Ovary (tissue), 3 donors: ENCODE results near the gene TRPC1.

Source experiments
- CTCF ChIP-seq, 3 donors: fragments of 450-650 bp in 2 of 3; fragments of 200-600 bp in 1 of 3; IDR thresholded peaks; one replicate each; pipeline versions ENCODE4 v1.5.1 to v1.8.0; 2016 to 2022; ENCODE audit warnings: antibody characterized with exemption in 3 of 3, mild to moderate bottlenecking in 1 of 3
- EP300 ChIP-seq: sonication (generic); formaldehyde crosslinking; IDR thresholded peaks from one replicate; pipeline ENCODE4 v1.6.1; 2017; ENCODE audit warnings: antibody characterized with exemption
- POLR2A ChIP-seq: fragments of 450-650 bp; IDR thresholded peaks from one replicate; pipeline ENCODE4 v1.6.1; 2017; ENCODE audit warnings: antibody characterized with exemption, mild to moderate bottlenecking, moderate library complexity
- donor health status: DM: no; HTN: no; CAD: no.

- TF ChIP-seq CTCF (IDR thresholded peaks at IDR 0.05) (no peak), POLR2A (no peak), EP300 (no peak)
These were observed 94.1 kb downstream of the TRPC1 start for GRCh38 chr3:142817897-142818296.
